ENCODE data around the gene EHD3.

The EHD3 gene

DNA sequence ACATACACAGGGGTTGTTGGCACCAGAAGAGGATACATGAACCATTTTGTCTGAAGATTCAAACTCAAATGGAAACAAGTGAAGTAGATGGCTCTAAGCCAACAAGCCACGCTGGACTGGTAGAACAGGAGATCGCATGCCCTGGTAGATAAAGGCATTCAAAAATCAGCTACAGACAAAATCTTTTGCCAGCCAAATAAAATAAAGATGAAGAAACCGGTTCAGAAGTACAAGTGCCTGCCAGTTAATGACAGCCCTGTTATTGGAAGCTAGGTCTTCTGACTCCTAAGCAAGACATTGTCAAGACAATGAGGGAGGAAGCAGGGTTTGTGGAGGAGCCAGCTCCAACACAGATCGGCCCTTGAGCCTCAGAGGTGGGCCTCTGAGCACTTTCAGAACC lies 52.3 kb downstream of the EHD3 start:
- no peaks in the 10 kb centered on the region for H3K27me3 ChIP-seq (ENCODE audit: insufficient read depth, low read length, poor library complexity, severe bottlenecking)
- no peaks in the 10 kb centered on the region for H4K20me1 ChIP-seq (ENCODE audit: insufficient read depth, low read length, poor library complexity, severe bottlenecking)
- peaks cover 18% of the 10 kb centered on the region for H3K4me1 ChIP-seq (ENCODE audit: insufficient read depth, low read length, poor library complexity, severe bottlenecking)
- TF ChIP-seq CTCF (conservative IDR thresholded peaks at IDR 0.05; ENCODE audit: low read length) = no peak
- TF ChIP-seq EZH2phosphoT487 (IDR thresholded peaks at IDR 0.05; ENCODE audit: borderline replicate concordance) = no peak
- H3K4me2 ChIP-seq (ENCODE audit: low read depth, low read length, poor library complexity, severe bottlenecking) = no peak overlapping the region
- no peaks in the 10 kb centered on the region for H3K9me3 ChIP-seq (ENCODE audit: insufficient read depth, low read depth, low read length)
- no peak overlapping the region for H2AFZ ChIP-seq (ENCODE audit: low read length)
- H3K4me3 ChIP-seq (ENCODE audit: low read length, poor library complexity, severe bottlenecking) = no peak overlapping the region
- no peak overlapping the region for H3K9ac ChIP-seq (ENCODE audit: low read depth, low read length, poor library complexity, severe bottlenecking)
- no peaks in the 10 kb centered on the region for H3K36me3 ChIP-seq (ENCODE audit: insufficient read depth, low read length)
- H3K9me2 ChIP-seq (replicated peaks; ENCODE audit: low read depth, low read length) = no peaks in the 10 kb centered on the region
- H3F3A ChIP-seq (ENCODE audit: low read depth) = no peaks in the 10 kb centered on the region
- H3K79me2 ChIP-seq (ENCODE audit: insufficient read depth, low read length) = no peaks in the 10 kb centered on the region

GRCh38 chr2:31286961-31287550 lies 53.1 kb downstream of the EHD3 start:
- no peak overlapping the region for H3K4me3 ChIP-seq (ENCODE audit: low read length, poor library complexity, severe bottlenecking)
- TF ChIP-seq EZH2phosphoT487 (IDR thresholded peaks at IDR 0.05; ENCODE audit: borderline replicate concordance) = no peak
- no peaks in the 10 kb centered on the region for H3K27me3 ChIP-seq (ENCODE audit: insufficient read depth, low read length, poor library complexity, severe bottlenecking)
- peaks cover 18% of the 10 kb centered on the region for H3K4me1 ChIP-seq (ENCODE audit: insufficient read depth, low read length, poor library complexity, severe bottlenecking)
- no peaks in the 10 kb centered on the region for H3K36me3 ChIP-seq (ENCODE audit: insufficient read depth, low read length)
- H3F3A ChIP-seq (ENCODE audit: low read depth) = no peaks in the 10 kb centered on the region
- H3K9me2 ChIP-seq (replicated peaks; ENCODE audit: low read depth, low read length) = no peaks in the 10 kb centered on the region
- no peaks in the 10 kb centered on the region for H3K79me2 ChIP-seq (ENCODE audit: insufficient read depth, low read length)
- H4K20me1 ChIP-seq (ENCODE audit: insufficient read depth, low read length, poor library complexity, severe bottlenecking) = no peaks in the 10 kb centered on the region
- H3K9ac ChIP-seq (ENCODE audit: low read depth, low read length, poor library complexity, severe bottlenecking) = no peak overlapping the region
- H3K4me2 ChIP-seq (ENCODE audit: low read depth, low read length, poor library complexity, severe bottlenecking) = no peak overlapping the region
- H2AFZ ChIP-seq (ENCODE audit: low read length) = no peak overlapping the region
- no peaks in the 10 kb centered on the region for H3K9me3 ChIP-seq (ENCODE audit: insufficient read depth, low read depth, low read length)

DNA sequence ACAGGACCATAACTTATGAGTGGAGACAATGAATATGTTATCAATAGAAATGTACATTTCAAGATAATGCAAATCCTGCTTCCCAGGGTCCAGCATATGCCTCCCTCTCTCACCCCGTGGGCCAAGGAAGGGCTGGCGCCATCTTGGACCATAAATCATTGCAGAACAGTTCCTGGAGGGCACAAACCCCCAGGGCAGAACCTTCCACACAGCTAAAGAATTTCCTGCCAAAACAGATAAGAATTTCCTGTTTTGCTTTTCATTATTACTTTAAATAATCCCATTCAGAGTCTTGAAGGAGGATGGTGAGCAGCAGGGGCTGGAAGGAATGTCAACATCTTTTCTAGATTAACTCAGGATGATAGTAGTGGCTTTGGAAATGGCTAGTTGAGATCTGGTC lies 53.7 kb downstream of the EHD3 start:
- Histone ChIP-seq H3K9me2 (replicated peaks; ENCODE audit: low read depth, low read length) (no peaks in the 10 kb centered on the region), H3K4me3 (ENCODE audit: low read length, poor library complexity, severe bottlenecking) (no peak overlapping the region), H3K36me3 (ENCODE audit: insufficient read depth, low read length) (no peaks in the 10 kb centered on the region), H3K9ac (ENCODE audit: low read depth, low read length, poor library complexity, severe bottlenecking) (no peak overlapping the region), H3F3A (ENCODE audit: low read depth) (no peaks in the 10 kb centered on the region), H3K4me2 (ENCODE audit: low read depth, low read length, poor library complexity, severe bottlenecking) (peak overlapping the region; percentile 2), H4K20me1 (ENCODE audit: insufficient read depth, low read length, poor library complexity, severe bottlenecking) (no peaks in the 10 kb centered on the region), H2AFZ (ENCODE audit: low read length) (no peak overlapping the region), H3K27me3 (ENCODE audit: insufficient read depth, low read length, poor library complexity, severe bottlenecking) (no peaks in the 10 kb centered on the region), H3K79me2 (ENCODE audit: insufficient read depth, low read length) (no peaks in the 10 kb centered on the region), H3K4me1 (ENCODE audit: insufficient read depth, low read length, poor library complexity, severe bottlenecking) (peaks cover 18% of the 10 kb centered on the region), H3K9me3 (ENCODE audit: insufficient read depth, low read depth, low read length) (no peaks in the 10 kb centered on the region)
- TF ChIP-seq CTCF (conservative IDR thresholded peaks at IDR 0.05; ENCODE audit: low read length) (no peak), EZH2phosphoT487 (IDR thresholded peaks at IDR 0.05; ENCODE audit: borderline replicate concordance) (no peak)

GRCh38 chr2:31294196-31294595 lies 60.2 kb downstream of the EHD3 start:
- H3K36me3 ChIP-seq (ENCODE audit: insufficient read depth, low read length) = no peaks in the 10 kb centered on the region
- H3K27me3 ChIP-seq (ENCODE audit: insufficient read depth, low read length, poor library complexity, severe bottlenecking) = no peaks in the 10 kb centered on the region
- no peak overlapping the region for H2AFZ ChIP-seq (ENCODE audit: low read length)
- H3K79me2 ChIP-seq (ENCODE audit: insufficient read depth, low read length) = no peaks in the 10 kb centered on the region
- no peaks in the 10 kb centered on the region for H4K20me1 ChIP-seq (ENCODE audit: insufficient read depth, low read length, poor library complexity, severe bottlenecking)
- no peaks in the 10 kb centered on the region for H3K4me1 ChIP-seq (ENCODE audit: insufficient read depth, low read length, poor library complexity, severe bottlenecking)
- no peak overlapping the region for H3K4me3 ChIP-seq (ENCODE audit: low read length, poor library complexity, severe bottlenecking)
- H3K9me2 ChIP-seq (replicated peaks; ENCODE audit: low read depth, low read length) = no peaks in the 10 kb centered on the region
- H3F3A ChIP-seq (ENCODE audit: low read depth) = no peaks in the 10 kb centered on the region
- H3K9ac ChIP-seq (ENCODE audit: low read depth, low read length, poor library complexity, severe bottlenecking) = no peak overlapping the region
- TF ChIP-seq CTCF (conservative IDR thresholded peaks at IDR 0.05; ENCODE audit: low read length) (no peak), EZH2phosphoT487 (IDR thresholded peaks at IDR 0.05; ENCODE audit: borderline replicate concordance) (no peak)
- H3K9me3 ChIP-seq (ENCODE audit: insufficient read depth, low read depth, low read length) = no peaks in the 10 kb centered on the region
- H3K4me2 ChIP-seq (ENCODE audit: low read depth, low read length, poor library complexity, severe bottlenecking) = no peak overlapping the region

Measured in Loucy (cell line).